SU-DHL-6 (cell line): ENCODE results near the gene GMEB2.
"Not testable (repeated sequence)": the region's sequence is repeated elsewhere in the genome, so short reads cannot be mapped to it uniquely, and the experiment has no call there.

Experiments used
- H2AFZ ChIP-seq: fragments of 200-600 bp; sonication (generic); 2 replicates; pipeline ENCODE4 v1.6.1; 2014; ENCODE audit warnings: low read depth, mild to moderate bottlenecking, moderate library complexity, mixed read lengths, antibody characterized with exemption, low read length; ENCODE audit not compliant: severe bottlenecking
- H3F3A ChIP-seq: fragments of 200-600 bp; shearing (Covaris generic); 2 replicates; pipeline ENCODE4 v1.6.0; 2016; ENCODE audit warnings: antibody characterized with exemption, mild to moderate bottlenecking; ENCODE audit not compliant: insufficient read depth
- H3K27ac ChIP-seq: fragments of 200-600 bp; sonication (generic); 2 replicates; pipeline ENCODE4 v1.5.1; 2016; ENCODE audit warnings: low read depth, mild to moderate bottlenecking, low read length, moderate library complexity, mixed read lengths
- H3K27me3 ChIP-seq: fragments of 200-600 bp; sonication (generic), shearing (Covaris generic); 2 replicates; pipeline ENCODE4 v1.6.0; 2014; ENCODE audit warnings: mild to moderate bottlenecking, low read length
- H3K36me3 ChIP-seq: fragments of 200-600 bp; sonication (generic); 2 replicates; pipeline ENCODE4 v1.6.1; 2014; ENCODE audit warnings: mild to moderate bottlenecking, low read length, mixed read lengths
- H3K4me2 ChIP-seq: fragments of 300-600, 200-600 bp; shearing (Covaris generic), sonication (generic); 2 replicates; pipeline ENCODE4 v1.6.0; 2014; ENCODE audit warnings: low read length, low read depth, mild to moderate bottlenecking; ENCODE audit not compliant: poor library complexity, severe bottlenecking
- H3K4me3 ChIP-seq: fragments of 200-600 bp; sonication (generic); 2 replicates; pipeline ENCODE4 v1.5.1; 2014; ENCODE audit warnings: antibody characterized with exemption, low read length, mild to moderate bottlenecking, mixed read lengths; ENCODE audit not compliant: insufficient read depth, poor library complexity, severe bottlenecking
- H3K79me2 ChIP-seq: fragments of 200-600 bp; sonication (generic); 2 replicates; pipeline ENCODE4 v1.6.1; 2014; ENCODE audit warnings: mild to moderate bottlenecking, low read length, moderate library complexity; ENCODE audit not compliant: insufficient read depth
- H3K9ac ChIP-seq: fragments of 200-600 bp; sonication (generic); 2 replicates; pipeline ENCODE4 v1.7.0; 2014; ENCODE audit warnings: mild to moderate bottlenecking, low read length
- H3K9me2 ChIP-seq: fragments of 200-600 bp; sonication (generic); replicated peaks from 2 replicates; pipeline ENCODE4 v1.6.1; 2014; ENCODE audit warnings: low read length; ENCODE audit not compliant: insufficient read depth
- H3K9me3 ChIP-seq: fragments of 200-600 bp; sonication (generic); 2 replicates; pipeline ENCODE4 v1.6.1; 2014; ENCODE audit warnings: low read length, mixed read lengths; ENCODE audit not compliant: insufficient read depth
- H4K20me1 ChIP-seq: fragments of 200-600 bp; sonication (generic); 2 replicates; pipeline ENCODE4 v1.6.1; 2014; ENCODE audit warnings: low read depth, mild to moderate bottlenecking, antibody characterized with exemption, low read length, moderate library complexity, mixed read lengths
- EZH2phosphoT487 ChIP-seq: fragments of 200-600 bp; sonication (generic), shearing (Covaris generic); conservative IDR thresholded peaks from 2 replicates; pipeline ENCODE4 v1.6.1; 2018; ENCODE audit warnings: mild to moderate bottlenecking, antibody characterized with exemption, low read length, moderate library complexity, mixed read lengths
- TF ChIP-seq, protein P1 (sequence below): fragments of 200-600 bp; sonication (generic); IDR thresholded peaks from one replicate; pipeline ENCODE4 v1.5.1; 2017; ENCODE audit warnings: antibody characterized with exemption, mild to moderate bottlenecking, low read length, moderate library complexity; ENCODE audit not compliant: insufficient read depth, poor library complexity, severe bottlenecking

Gene GMEB2

DNA sequence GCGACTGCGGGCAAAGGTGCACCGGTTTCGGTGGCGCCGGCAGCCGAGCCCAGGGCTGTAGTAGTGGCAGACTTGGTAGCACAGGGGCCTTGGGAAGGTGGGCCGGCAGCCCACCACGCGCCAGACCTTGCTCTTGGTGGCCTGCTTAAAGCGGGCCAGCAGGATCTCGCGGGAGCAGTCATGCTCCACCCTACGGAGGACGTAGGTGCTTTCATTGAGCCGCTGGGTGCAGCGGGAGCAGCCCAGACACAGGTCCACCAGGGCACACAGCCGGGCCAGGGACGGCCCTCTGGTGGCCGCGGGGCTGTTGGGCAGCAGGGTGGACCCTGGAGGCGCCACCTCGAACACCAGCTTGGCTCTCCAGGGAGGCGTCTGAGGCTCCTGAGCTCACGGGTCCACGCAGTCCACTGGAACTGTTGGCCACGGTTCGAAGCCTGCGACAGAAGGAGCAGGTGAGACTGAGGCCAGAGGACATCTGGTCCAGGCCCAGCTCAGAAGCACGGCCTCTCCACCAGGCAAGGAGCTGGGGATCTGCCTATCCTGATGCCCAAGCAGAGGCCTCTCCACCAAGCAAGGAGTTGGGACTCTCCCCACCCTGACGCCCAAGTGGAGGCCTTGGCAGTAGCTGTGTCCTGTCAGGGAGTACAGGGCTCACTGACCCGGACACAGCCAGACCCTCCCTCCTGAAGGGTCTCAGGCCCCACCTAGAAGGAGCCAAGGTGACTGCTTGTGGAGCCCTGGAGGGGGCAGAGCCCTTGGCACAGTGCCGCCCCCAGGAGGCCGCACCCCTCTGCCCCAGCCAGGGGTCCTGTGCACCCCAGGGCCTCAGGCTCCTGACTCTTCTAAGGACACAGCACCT, 53.9 kb downstream of the GMEB2 start:
- no peaks in the 10 kb centered on the region for H3K9me2 ChIP-seq
- TF ChIP-seq, protein P1, sequence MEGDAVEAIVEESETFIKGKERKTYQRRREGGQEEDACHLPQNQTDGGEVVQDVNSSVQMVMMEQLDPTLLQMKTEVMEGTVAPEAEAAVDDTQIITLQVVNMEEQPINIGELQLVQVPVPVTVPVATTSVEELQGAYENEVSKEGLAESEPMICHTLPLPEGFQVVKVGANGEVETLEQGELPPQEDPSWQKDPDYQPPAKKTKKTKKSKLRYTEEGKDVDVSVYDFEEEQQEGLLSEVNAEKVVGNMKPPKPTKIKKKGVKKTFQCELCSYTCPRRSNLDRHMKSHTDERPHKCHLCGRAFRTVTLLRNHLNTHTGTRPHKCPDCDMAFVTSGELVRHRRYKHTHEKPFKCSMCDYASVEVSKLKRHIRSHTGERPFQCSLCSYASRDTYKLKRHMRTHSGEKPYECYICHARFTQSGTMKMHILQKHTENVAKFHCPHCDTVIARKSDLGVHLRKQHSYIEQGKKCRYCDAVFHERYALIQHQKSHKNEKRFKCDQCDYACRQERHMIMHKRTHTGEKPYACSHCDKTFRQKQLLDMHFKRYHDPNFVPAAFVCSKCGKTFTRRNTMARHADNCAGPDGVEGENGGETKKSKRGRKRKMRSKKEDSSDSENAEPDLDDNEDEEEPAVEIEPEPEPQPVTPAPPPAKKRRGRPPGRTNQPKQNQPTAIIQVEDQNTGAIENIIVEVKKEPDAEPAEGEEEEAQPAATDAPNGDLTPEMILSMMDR = no peak
- no peak for TF ChIP-seq EZH2phosphoT487
- no peak overlapping the region for H3K27ac ChIP-seq
- H3K9ac ChIP-seq = no peak overlapping the region
- no peaks in the 10 kb centered on the region for H3K27me3 ChIP-seq
- no peak overlapping the region for H2AFZ ChIP-seq
- H3K4me2 ChIP-seq = peak overlapping the region; percentile 58
- H3K9me3 ChIP-seq = no peaks in the 10 kb centered on the region
- no peak overlapping the region for H3K4me3 ChIP-seq
- H3K36me3 ChIP-seq = no peaks in the 10 kb centered on the region
- H3F3A ChIP-seq = no peaks in the 10 kb centered on the region
- H3K79me2 ChIP-seq = no peaks in the 10 kb centered on the region
- no peaks in the 10 kb centered on the region for H4K20me1 ChIP-seq

DNA sequence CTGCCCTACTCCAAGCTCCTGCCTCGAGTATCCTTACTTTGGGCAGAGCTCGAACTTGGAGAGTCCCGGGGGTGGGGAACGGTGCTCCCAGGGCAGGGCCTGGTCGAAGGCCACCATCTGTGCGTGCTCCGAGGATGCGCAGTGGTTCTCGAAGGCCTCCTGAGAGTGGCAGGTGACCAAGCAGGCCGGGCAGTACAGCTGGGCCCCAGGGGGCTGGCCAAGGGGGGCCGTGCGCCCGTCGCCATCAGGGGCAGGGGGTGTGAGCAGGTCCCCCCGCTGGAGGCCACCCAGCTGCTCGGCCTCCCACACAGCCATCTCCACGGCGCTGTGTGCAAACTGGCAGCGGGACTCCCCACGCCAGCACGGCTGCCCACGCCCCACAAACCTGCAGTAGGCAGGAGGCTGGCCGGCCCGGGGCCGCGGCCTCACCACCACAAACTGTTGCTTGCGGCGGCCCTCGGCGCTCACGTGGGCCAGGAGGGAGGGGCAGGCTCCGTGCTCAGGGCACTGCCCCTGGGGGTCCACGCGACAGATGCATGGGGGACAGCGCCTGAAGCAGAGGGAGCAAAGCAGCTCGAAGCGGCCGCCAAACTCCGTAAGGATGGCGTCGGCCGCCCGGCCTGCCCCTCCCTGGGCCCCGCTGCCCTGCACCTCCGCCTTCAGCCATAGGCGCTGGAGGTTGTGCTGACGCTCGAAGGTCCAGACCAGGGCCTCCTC, 54.7 kb downstream of the GMEB2 start:
- TF ChIP-seq, protein P1 = no peak
- TF ChIP-seq EZH2phosphoT487 = no peak
- Histone ChIP-seq H4K20me1 (no peaks in the 10 kb centered on the region), H3F3A (no peaks in the 10 kb centered on the region), H3K4me3 (no peak overlapping the region), H3K9ac (no peak overlapping the region), H3K27ac (no peak overlapping the region), H3K36me3 (no peaks in the 10 kb centered on the region), H3K9me2 (no peaks in the 10 kb centered on the region), H3K4me2 (no peak overlapping the region), H3K79me2 (no peaks in the 10 kb centered on the region), H2AFZ (no peak overlapping the region), H3K9me3 (no peaks in the 10 kb centered on the region), H3K27me3 (no peaks in the 10 kb centered on the region)

DNA sequence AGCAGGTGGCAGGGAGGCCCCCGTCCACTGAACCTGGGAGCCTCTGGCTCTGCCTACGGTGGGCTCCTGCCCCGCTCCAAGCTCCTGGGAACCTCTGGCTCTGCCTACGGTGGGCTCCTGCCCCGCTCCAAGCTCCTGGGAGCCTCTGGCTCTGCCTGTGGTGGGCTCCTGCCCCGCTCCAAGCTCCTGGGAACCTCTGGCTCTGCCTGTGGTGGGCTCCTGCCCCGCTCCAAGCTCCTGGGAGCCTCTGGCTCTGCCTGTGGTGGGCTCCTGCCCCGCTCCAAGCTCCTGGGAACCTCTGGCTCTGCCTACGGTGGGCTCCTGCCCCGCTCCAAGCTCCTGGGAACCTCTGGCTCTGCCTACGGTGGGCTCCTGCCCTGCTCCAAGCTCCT, 55.8 kb downstream of the GMEB2 start:
- not testable (repeated sequence) for H2AFZ ChIP-seq, H3K36me3 ChIP-seq, H3K9me3 ChIP-seq, H3K4me3 ChIP-seq, H3K27ac ChIP-seq, H4K20me1 ChIP-seq, H3K27me3 ChIP-seq, H3F3A ChIP-seq, H3K79me2 ChIP-seq, H3K9me2 ChIP-seq, H3K9ac ChIP-seq, H3K4me2 ChIP-seq
